ENCODE measurements around the gene DNAJC22. TPM values are rescaled to one million over a fixed set of nuclear protein-coding genes. Genes with fewer than 3 reads are reported as not detected.

DNAJC22 gene
- total and polyA plus RNA-seq, 9 of the 15 experiments (the other 6 are each of a cell fraction or from before 2014, with no cell fraction given), result 0.10 to 1.2 (median 0.47) TPM

DNA sequence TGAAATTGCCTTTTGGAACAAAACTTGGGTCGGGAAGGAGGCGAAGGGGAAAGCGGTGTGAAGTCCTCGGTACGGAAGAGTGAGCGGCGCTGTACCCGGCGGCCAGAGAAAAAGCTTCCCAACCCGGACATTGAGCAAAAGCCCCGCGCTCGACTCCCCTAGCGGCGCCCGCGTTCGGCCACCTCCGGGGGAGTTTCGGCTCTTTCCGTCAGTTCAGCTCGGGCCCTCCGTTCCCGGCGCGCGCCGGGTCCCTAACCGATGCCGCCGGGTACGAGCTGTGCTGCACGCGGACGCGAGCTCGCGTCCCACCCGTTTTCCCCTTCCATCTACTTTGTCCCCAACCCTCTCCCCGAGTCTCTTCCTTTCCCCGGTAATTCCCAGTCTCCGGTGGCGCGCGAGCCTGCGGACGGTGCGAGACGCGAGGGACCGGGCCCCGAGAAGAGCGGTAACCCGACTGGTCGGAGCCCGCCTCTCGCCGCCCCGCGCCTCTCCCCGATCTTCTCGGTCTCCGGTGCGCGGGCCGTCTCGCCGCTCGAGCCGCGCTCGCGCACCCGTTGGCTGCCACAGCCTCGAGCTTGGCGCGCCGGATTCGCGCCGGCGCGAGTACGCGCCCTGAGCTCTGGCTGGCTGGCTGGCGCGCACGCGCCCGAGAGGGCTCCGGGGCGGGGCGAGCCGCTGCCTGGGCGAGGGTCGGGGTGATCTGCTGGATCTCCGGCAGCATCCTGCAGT, 20.1 kb downstream of the DNAJC22 start (continued):
- TF ChIP-seq FOXM1 (IDR thresholded peaks at IDR 0.05; ENCODE audit: low read depth) (no peak), FOXM1 (CRISPR knock-in tag; IDR thresholded peaks at IDR 0.05; ENCODE audit: low read depth) (no peak), SIN3A (IDR thresholded peaks at IDR 0.05; ENCODE audit: borderline replicate concordance in 2 of 2, control insufficient read depth in 1 of 2, low read depth in 2 of 2, low read length in 2 of 2) (0 out of 4 replicates have a peak, but pooled peaks of 1 of the 2 experiments have one; percentile 10), NFIC (IDR thresholded peaks at IDR 0.05) (peak; percentile 37; the same call in 1 of the 2 replicates), ZNF764 (CRISPR knock-in tag; IDR thresholded peaks at IDR 0.05; ENCODE audit: low read depth) (no peak), RBFOX2 (IDR thresholded peaks at IDR 0.05; ENCODE audit: low read depth, low read length) (peak; percentile 97), ZKSCAN3 (CRISPR knock-in tag; IDR thresholded peaks at IDR 0.05) (no peak), STAG1 (CRISPR knock-in tag; IDR thresholded peaks at IDR 0.05; ENCODE audit: borderline replicate concordance) (no peak), ZBTB17 (CRISPR knock-in tag; IDR thresholded peaks at IDR 0.05) (no peak), CAMTA2 (CRISPR knock-in tag; conservative IDR thresholded peaks at IDR 0.05) (0 out of 2 replicates have a peak, but pooled peaks have one; percentile 82), ZNF165 (CRISPR knock-in tag; IDR thresholded peaks at IDR 0.05; ENCODE audit: borderline replicate concordance) (no peak), BHLHE40 (IDR thresholded peaks at IDR 0.05; ENCODE audit: low read length) (peak; percentile 56), HDAC1 (IDR thresholded peaks at IDR 0.05) (no peak), DPF2 (IDR thresholded peaks at IDR 0.05) (peak; percentile 53; the same call in 1 of the 2 replicates), ZNF785 (CRISPR knock-in tag; IDR thresholded peaks at IDR 0.05) (no peak), LCOR (CRISPR knock-in tag; IDR thresholded peaks at IDR 0.05) (peak; percentile 65; the same call in 1 of the 2 replicates)
- TF ChIP-seq, protein P1, sequence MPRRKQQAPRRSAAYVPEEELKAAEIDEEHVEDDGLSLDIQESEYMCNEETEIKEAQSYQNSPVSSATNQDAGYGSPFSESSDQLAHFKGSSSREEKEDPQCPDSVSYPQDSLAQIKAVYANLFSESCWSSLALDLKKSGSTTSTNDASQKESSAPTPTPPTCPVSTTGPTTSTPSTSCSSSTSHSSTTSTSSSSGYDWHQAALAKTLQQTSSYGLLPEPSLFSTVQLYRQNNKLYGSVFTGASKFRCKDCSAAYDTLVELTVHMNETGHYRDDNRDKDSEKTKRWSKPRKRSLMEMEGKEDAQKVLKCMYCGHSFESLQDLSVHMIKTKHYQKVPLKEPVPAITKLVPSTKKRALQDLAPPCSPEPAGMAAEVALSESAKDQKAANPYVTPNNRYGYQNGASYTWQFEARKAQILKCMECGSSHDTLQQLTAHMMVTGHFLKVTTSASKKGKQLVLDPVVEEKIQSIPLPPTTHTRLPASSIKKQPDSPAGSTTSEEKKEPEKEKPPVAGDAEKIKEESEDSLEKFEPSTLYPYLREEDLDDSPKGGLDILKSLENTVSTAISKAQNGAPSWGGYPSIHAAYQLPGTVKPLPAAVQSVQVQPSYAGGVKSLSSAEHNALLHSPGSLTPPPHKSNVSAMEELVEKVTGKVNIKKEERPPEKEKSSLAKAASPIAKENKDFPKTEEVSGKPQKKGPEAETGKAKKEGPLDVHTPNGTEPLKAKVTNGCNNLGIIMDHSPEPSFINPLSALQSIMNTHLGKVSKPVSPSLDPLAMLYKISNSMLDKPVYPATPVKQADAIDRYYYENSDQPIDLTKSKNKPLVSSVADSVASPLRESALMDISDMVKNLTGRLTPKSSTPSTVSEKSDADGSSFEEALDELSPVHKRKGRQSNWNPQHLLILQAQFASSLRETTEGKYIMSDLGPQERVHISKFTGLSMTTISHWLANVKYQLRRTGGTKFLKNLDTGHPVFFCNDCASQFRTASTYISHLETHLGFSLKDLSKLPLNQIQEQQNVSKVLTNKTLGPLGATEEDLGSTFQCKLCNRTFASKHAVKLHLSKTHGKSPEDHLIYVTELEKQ (CRISPR knock-in tag; IDR thresholded peaks at IDR 0.05), result no peak
- TF ChIP-seq, protein P2, sequence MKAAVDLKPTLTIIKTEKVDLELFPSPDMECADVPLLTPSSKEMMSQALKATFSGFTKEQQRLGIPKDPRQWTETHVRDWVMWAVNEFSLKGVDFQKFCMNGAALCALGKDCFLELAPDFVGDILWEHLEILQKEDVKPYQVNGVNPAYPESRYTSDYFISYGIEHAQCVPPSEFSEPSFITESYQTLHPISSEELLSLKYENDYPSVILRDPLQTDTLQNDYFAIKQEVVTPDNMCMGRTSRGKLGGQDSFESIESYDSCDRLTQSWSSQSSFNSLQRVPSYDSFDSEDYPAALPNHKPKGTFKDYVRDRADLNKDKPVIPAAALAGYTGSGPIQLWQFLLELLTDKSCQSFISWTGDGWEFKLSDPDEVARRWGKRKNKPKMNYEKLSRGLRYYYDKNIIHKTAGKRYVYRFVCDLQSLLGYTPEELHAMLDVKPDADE (conservative IDR thresholded peaks at IDR 0.05; ENCODE audit: control insufficient read depth, low read depth, low read length), result peak; percentile 15; the same call in 1 of the 2 replicates
- TF ChIP-seq, protein P3, sequence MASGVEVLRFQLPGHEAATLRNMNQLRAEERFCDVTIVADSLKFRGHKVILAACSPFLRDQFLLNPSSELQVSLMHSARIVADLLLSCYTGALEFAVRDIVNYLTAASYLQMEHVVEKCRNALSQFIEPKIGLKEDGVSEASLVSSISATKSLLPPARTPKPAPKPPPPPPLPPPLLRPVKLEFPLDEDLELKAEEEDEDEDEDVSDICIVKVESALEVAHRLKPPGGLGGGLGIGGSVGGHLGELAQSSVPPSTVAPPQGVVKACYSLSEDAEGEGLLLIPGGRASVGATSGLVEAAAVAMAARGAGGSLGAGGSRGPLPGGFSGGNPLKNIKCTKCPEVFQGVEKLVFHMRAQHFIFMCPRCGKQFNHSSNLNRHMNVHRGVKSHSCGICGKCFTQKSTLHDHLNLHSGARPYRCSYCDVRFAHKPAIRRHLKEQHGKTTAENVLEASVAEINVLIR (CRISPR knock-in tag; IDR thresholded peaks at IDR 0.05), result no peak
- TF ChIP-seq, protein P4, sequence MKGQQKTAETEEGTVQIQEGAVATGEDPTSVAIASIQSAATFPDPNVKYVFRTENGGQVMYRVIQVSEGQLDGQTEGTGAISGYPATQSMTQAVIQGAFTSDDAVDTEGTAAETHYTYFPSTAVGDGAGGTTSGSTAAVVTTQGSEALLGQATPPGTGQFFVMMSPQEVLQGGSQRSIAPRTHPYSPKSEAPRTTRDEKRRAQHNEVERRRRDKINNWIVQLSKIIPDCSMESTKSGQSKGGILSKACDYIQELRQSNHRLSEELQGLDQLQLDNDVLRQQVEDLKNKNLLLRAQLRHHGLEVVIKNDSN (CRISPR knock-in tag; IDR thresholded peaks at IDR 0.05), result no peak; the same call in 1 of the 2 replicates
- TF ChIP-seq, protein P5, sequence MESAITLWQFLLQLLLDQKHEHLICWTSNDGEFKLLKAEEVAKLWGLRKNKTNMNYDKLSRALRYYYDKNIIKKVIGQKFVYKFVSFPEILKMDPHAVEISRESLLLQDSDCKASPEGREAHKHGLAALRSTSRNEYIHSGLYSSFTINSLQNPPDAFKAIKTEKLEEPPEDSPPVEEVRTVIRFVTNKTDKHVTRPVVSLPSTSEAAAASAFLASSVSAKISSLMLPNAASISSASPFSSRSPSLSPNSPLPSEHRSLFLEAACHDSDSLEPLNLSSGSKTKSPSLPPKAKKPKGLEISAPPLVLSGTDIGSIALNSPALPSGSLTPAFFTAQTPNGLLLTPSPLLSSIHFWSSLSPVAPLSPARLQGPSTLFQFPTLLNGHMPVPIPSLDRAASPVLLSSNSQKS (CRISPR knock-in tag; IDR thresholded peaks at IDR 0.05), result no peak
